Osteocyte (in vitro differentiated cells): ENCODE results near the gene TTC24. TPM values are rescaled to one million over a fixed set of nuclear protein-coding genes. Genes with fewer than 3 reads are reported as not detected.
A peak's percentile ranks its signal among the peaks of the same experiment; 100 is the strongest.

Experiments used
- DNase-seq: peaks from one replicate; pipeline ENCODE4 v3.0.0; 2021; ENCODE audit warnings: mixed read lengths; ENCODE audit not compliant: unreplicated experiment; ENCODE audit errors: extremely low spot score
- H3K27ac Mint-ChIP-seq: one replicate; pipeline ENCODE4 v1.8.0; 2021; ENCODE audit warnings: mild to moderate bottlenecking, mixed read lengths; ENCODE audit not compliant: unreplicated experiment
- H3K27me3 Mint-ChIP-seq: one replicate; pipeline ENCODE4 v1.8.0; 2021; ENCODE audit warnings: mixed read lengths; ENCODE audit not compliant: unreplicated experiment
- H3K36me3 Mint-ChIP-seq: one replicate; pipeline ENCODE4 v1.8.0; 2021; ENCODE audit warnings: mixed read lengths; ENCODE audit not compliant: unreplicated experiment
- H3K4me1 Mint-ChIP-seq: one replicate; pipeline ENCODE4 v1.8.0; 2021; ENCODE audit warnings: mixed read lengths; ENCODE audit not compliant: unreplicated experiment
- H3K4me3 Mint-ChIP-seq: one replicate; pipeline ENCODE4 v1.8.0; 2021; ENCODE audit warnings: mild to moderate bottlenecking, moderate library complexity, mixed read lengths; ENCODE audit not compliant: unreplicated experiment
- H3K9me3 Mint-ChIP-seq: one replicate; pipeline ENCODE4 v1.8.0; 2021; ENCODE audit warnings: mixed read lengths; ENCODE audit not compliant: unreplicated experiment
- CTCF ChIP-seq: fragments of 200-600 bp; sonication (generic); IDR thresholded peaks from 2 replicates; pipeline ENCODE4 v1.5.0; 2021; ENCODE audit warnings: antibody characterized with exemption, mild to moderate bottlenecking, moderate library complexity
- total RNA-seq: library from RNA; stranded (reverse); gene quantifications from 2 replicates; pipeline ENCODE4 v1.2.1, GENCODE V29; 2021

Gene TTC24
- total RNA-seq, 1 donor from 2014 or later = not detected

GRCh38 chr1:156592910-156593660, 13.6 kb downstream of the TTC24 start:
- Mint-ChIP-seq H3K36me3 (peaks cover 9% of the 10 kb centered on the region), H3K4me3 (peak overlapping the region; percentile 81), H3K4me1 (peaks cover 11% of the 10 kb centered on the region), H3K9me3 (no peaks in the 10 kb centered on the region), H3K27ac (no peak overlapping the region), H3K27me3 (peaks cover 2% of the 10 kb centered on the region)
- no peak for TF ChIP-seq CTCF
- DNase-seq = no peak

GRCh38 chr1:156593661-156593989, 14.1 kb downstream of the TTC24 start:
- H3K27me3 Mint-ChIP-seq = peaks cover under 1% of the 10 kb centered on the region
- peaks cover 9% of the 10 kb centered on the region for H3K36me3 Mint-ChIP-seq
- no peak overlapping the region for H3K27ac Mint-ChIP-seq
- H3K9me3 Mint-ChIP-seq = no peaks in the 10 kb centered on the region
- H3K4me3 Mint-ChIP-seq = no peak overlapping the region
- no peak for DNase-seq
- H3K4me1 Mint-ChIP-seq = peaks cover 11% of the 10 kb centered on the region
- no peak for TF ChIP-seq CTCF

GRCh38 chr1:156594190-156594589, 14.7 kb downstream of the TTC24 start:
- no peak for TF ChIP-seq CTCF
- Mint-ChIP-seq H3K9me3 (no peaks in the 10 kb centered on the region), H3K27ac (no peak overlapping the region), H3K4me1 (peaks cover 11% of the 10 kb centered on the region), H3K4me3 (no peak overlapping the region), H3K27me3 (no peaks in the 10 kb centered on the region), H3K36me3 (peaks cover 9% of the 10 kb centered on the region)
- DNase-seq = no peak

- no peaks in the 10 kb centered on the region for H3K27me3 Mint-ChIP-seq
- no peak for DNase-seq
These were observed 15.5 kb downstream of the TTC24 start for GRCh38 chr1:156595016-156595415.

GRCh38 chr1:156596426-156596825, 16.9 kb downstream of the TTC24 start:
- Mint-ChIP-seq H3K36me3 (peaks cover 9% of the 10 kb centered on the region), H3K9me3 (no peaks in the 10 kb centered on the region), H3K4me1 (peaks cover 18% of the 10 kb centered on the region), H3K27me3 (no peaks in the 10 kb centered on the region), H3K4me3 (no peak overlapping the region), H3K27ac (no peak overlapping the region)
- no peak for DNase-seq
- TF ChIP-seq CTCF = no peak

More at GRCh38 chr1:156595016-156595415, 15.5 kb downstream of the TTC24 start:
- H3K27ac Mint-ChIP-seq = no peak overlapping the region
- no peak for TF ChIP-seq CTCF
- H3K4me3 Mint-ChIP-seq = no peak overlapping the region
- H3K9me3 Mint-ChIP-seq = no peaks in the 10 kb centered on the region
- H3K4me1 Mint-ChIP-seq = peaks cover 11% of the 10 kb centered on the region
- H3K36me3 Mint-ChIP-seq = peaks cover 9% of the 10 kb centered on the region
